ENCODE measurements around the gene NLGN1. TPM values are rescaled to one million over a fixed set of nuclear protein-coding genes. Genes with fewer than 3 reads are reported as not detected.

NLGN1 gene
- total RNA-seq, 1 experiment from 2014 or later, result 5.2 TPM

DNA sequence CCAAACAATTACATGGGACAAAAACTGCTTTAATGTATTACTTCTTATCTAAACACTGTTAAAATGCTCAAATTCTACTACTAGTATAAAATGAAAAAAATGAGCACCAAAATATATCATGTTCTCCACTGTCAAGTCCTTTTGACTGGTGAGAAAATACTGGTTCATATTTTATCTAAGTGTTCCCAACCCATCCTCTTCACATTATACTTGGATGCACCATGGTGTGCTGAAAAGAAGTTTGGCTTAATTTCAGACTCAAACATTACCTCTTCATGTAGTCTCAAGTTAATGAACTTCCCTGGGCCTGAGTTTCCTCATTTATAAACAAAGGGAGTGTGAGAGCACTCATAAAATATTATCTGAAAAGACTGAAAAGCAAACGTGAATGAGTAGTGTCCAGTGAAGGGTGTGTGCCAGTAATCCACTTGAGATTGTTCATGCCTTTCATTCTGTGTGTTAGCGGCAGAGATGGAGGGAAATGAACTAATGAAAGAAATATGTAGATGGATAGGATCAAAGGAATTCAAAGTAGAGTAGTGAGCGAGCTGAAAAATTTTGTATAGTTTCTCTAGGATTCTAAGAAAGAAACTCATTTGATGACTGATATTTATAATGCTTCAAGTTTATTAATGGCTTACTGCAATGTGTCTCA lies 263.2 kb downstream of the NLGN1 start:
- no peak overlapping the region for H3K18ac ChIP-seq (ENCODE audit: insufficient read length, low read depth, low read length)
- no peak overlapping the region for H2AK5ac ChIP-seq (ENCODE audit: insufficient read length, low read length)
- no peaks in the 10 kb centered on the region; the same call in 1 of the 2 replicates for H3K4me1 ChIP-seq (ENCODE audit: insufficient read depth, low read length)
- Mint-ChIP-seq H3K27me3 (ENCODE audit: low read depth) (no peaks in the 10 kb centered on the region), H3K36me3 (ENCODE audit: insufficient read depth in 1 of 3, low read depth in 3 of 3) (no peaks in the 10 kb centered on the region), H3K4me3 (no peak overlapping the region), H3K27ac (no peak overlapping the region), H3K4me1 (peaks cover 13 to 15% of the 10 kb centered on the region in 2 experiments), H3K9me3 (no peaks in the 10 kb centered on the region; a peak in 1 of 5 replicates)
- H3K79me2 ChIP-seq (ENCODE audit: insufficient read depth, low read length), result no peaks in the 10 kb centered on the region; the same call in 1 of the 2 replicates
- H3K9me3 ChIP-seq (ENCODE audit: control insufficient read depth, low read depth, low read length), result no peaks in the 10 kb centered on the region
- H2BK15ac ChIP-seq (ENCODE audit: low read depth, low read length), result no peak overlapping the region
- no peak overlapping the region for H3K23ac ChIP-seq (ENCODE audit: insufficient read length, low read depth, low read length)
- no peak overlapping the region for H3K4me2 ChIP-seq (ENCODE audit: insufficient read depth, insufficient read length, low read length)
- TF ChIP-seq, protein P1, sequence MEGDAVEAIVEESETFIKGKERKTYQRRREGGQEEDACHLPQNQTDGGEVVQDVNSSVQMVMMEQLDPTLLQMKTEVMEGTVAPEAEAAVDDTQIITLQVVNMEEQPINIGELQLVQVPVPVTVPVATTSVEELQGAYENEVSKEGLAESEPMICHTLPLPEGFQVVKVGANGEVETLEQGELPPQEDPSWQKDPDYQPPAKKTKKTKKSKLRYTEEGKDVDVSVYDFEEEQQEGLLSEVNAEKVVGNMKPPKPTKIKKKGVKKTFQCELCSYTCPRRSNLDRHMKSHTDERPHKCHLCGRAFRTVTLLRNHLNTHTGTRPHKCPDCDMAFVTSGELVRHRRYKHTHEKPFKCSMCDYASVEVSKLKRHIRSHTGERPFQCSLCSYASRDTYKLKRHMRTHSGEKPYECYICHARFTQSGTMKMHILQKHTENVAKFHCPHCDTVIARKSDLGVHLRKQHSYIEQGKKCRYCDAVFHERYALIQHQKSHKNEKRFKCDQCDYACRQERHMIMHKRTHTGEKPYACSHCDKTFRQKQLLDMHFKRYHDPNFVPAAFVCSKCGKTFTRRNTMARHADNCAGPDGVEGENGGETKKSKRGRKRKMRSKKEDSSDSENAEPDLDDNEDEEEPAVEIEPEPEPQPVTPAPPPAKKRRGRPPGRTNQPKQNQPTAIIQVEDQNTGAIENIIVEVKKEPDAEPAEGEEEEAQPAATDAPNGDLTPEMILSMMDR (conservative IDR thresholded peaks at IDR 0.05), result no peak
- no peak overlapping the region for H2BK12ac ChIP-seq (ENCODE audit: insufficient read length, low read depth, low read length)
- no peak overlapping the region for H3K4ac ChIP-seq (ENCODE audit: low read depth, low read length)
- no peak overlapping the region for H3K56ac ChIP-seq (ENCODE audit: insufficient read length, low read depth, low read length)
- no peak overlapping the region for H4K5ac ChIP-seq (ENCODE audit: insufficient read length, low read depth, low read length)
- H4K20me1 ChIP-seq (ENCODE audit: control insufficient read depth, insufficient read depth, insufficient read length), result no peaks in the 10 kb centered on the region
- H3K27ac ChIP-seq (ENCODE audit: insufficient read length, low read depth, low read length), result no peak overlapping the region
- H2BK20ac ChIP-seq (ENCODE audit: low read depth, low read length, poor library complexity, severe bottlenecking), result no peak overlapping the region
- no CpG with 5 or more reads among the region's 3 CpGs for WGBS (ENCODE audit: extremely low coverage, insufficient read length, low lambda C conversion rate)
- H2BK5ac ChIP-seq (ENCODE audit: insufficient read length, low read length), result no peak overlapping the region
- DNase-seq, result no peak
- H2BK120ac ChIP-seq (ENCODE audit: low read depth, low read length, poor library complexity, severe bottlenecking), result no peak overlapping the region
- H3K23me2 ChIP-seq (ENCODE audit: insufficient read length, low read depth, low read length, poor library complexity, severe bottlenecking), result no peaks in the 10 kb centered on the region
- no peak overlapping the region for H2AFZ ChIP-seq (ENCODE audit: low read length)
- no peak overlapping the region for H4K91ac ChIP-seq (ENCODE audit: insufficient read length, low read depth, low read length)
- H4K8ac ChIP-seq (replicated peaks; ENCODE audit: insufficient read length, low read depth, low read length), result no peak overlapping the region
- no peak overlapping the region for H3T11ph ChIP-seq (ENCODE audit: low read length)
- H3K27me3 ChIP-seq (ENCODE audit: insufficient read depth, low read length), result no peaks in the 10 kb centered on the region
- H3K79me1 ChIP-seq (ENCODE audit: insufficient read depth, low read depth, low read length, poor library complexity, severe bottlenecking), result no peaks in the 10 kb centered on the region
- no peak overlapping the region for H3K9ac ChIP-seq (ENCODE audit: extremely low read depth, insufficient read length, low read length)
- H3K14ac ChIP-seq (ENCODE audit: insufficient read depth, low read length), result no peak overlapping the region

All from H9 (cell line).